ENCODE data around the gene IGFBP5. TPM values are rescaled to one million over a fixed set of nuclear protein-coding genes. Genes with fewer than 3 reads are reported as not detected.

IGFBP5 gene
- total and polyA plus RNA-seq, 2 donors, result 6.6 to 134 TPM

- H3K27ac ChIP-seq (ENCODE audit: low read depth in 1 of 2, low read length in 1 of 2), result no peak overlapping the region
- DNase-seq (ENCODE audit: low read depth in 6 of 9, low spot score in 9 of 9), result no peak
- no peaks in the 10 kb centered on the region for H3K27me3 ChIP-seq (ENCODE audit: control insufficient read depth in 2 of 2, insufficient read depth in 1 of 2, low read length in 1 of 2)
- H3K36me3 ChIP-seq (ENCODE audit: control insufficient read depth in 2 of 2, insufficient read depth in 2 of 2, low read length in 1 of 2), result no peaks in the 10 kb centered on the region
- H3K9me3 ChIP-seq (ENCODE audit: control insufficient read depth in 2 of 2, insufficient read depth in 1 of 2, low read length in 1 of 2), result no peaks in the 10 kb centered on the region
- H3K4me1 ChIP-seq (ENCODE audit: control insufficient read depth in 2 of 2, insufficient read depth in 2 of 2, low read length in 2 of 2), result no peaks in the 10 kb centered on the region
- H3K4me3 ChIP-seq (ENCODE audit: low read length in 2 of 2), result no peak overlapping the region
Observed at GRCh38 chr2:216735668-216736067, 40.3 kb upstream of the IGFBP5 start.

DNA sequence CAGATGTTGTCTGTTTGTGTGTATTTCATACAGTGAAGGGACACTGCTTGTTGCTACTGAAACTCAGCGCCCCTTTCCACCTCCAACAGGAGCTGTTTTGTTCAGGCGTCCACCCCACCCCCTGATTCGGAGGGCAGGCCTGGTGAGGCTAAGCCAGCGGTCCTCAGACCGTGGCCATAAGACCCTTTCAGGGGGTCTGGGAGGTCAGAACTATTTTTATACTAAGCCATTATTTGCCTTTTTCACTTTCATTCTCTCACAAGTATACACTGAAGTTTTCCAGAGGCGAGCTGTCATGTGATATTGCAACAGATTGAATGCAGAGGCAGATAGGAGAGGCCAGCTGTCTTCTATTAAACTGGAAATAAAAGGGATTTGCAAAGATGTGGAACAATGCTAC is 39.7 kb upstream of the IGFBP5 start:
- H3K36me3 ChIP-seq (ENCODE audit: control insufficient read depth in 2 of 2, insufficient read depth in 2 of 2, low read length in 1 of 2), result no peaks in the 10 kb centered on the region
- 93% methylated on average over 6 of the region's 6 CpGs for WGBS
- no peak overlapping the region for H3K27ac ChIP-seq (ENCODE audit: low read depth in 1 of 2, low read length in 1 of 2)
- H3K4me3 ChIP-seq (ENCODE audit: low read length in 2 of 2), result no peak overlapping the region
- H3K9me3 ChIP-seq (ENCODE audit: control insufficient read depth in 2 of 2, insufficient read depth in 1 of 2, low read length in 1 of 2), result no peaks in the 10 kb centered on the region
- H3K4me1 ChIP-seq (ENCODE audit: control insufficient read depth in 2 of 2, insufficient read depth in 2 of 2, low read length in 2 of 2), result no peaks in the 10 kb centered on the region
- H3K27me3 ChIP-seq (ENCODE audit: control insufficient read depth in 2 of 2, insufficient read depth in 1 of 2, low read length in 1 of 2), result no peaks in the 10 kb centered on the region
- no peak for DNase-seq (ENCODE audit: low read depth in 6 of 9, low spot score in 9 of 9)

DNA sequence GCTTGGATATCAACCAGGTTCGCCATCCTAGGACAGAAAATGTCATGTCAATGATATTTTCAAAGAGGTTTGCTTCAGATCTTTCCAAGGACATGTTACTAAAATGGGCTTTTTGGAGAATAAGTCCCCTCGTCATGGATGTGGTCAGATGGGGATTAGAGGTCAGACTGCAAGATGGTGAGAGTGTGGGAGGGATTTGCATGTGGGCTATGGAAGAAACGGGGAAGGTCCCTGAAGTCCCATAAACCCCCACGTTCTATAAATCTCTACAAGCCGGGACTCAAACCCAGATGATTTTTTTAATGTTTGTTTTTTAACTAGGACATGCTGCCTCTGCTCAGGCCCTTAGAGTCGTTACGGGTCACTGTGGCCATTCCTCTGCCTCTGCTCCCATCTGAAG is 37.7 kb upstream of the IGFBP5 start:
- Histone ChIP-seq H3K4me3 (ENCODE audit: low read length in 2 of 2) (no peak overlapping the region), H3K27me3 (ENCODE audit: control insufficient read depth in 2 of 2, insufficient read depth in 1 of 2, low read length in 1 of 2) (no peaks in the 10 kb centered on the region)

GRCh38 chr2:216732334-216732733 is 37.0 kb upstream of the IGFBP5 start:
- H3K27ac ChIP-seq (ENCODE audit: low read depth in 1 of 2, low read length in 1 of 2), result no peak overlapping the region
- no peaks in the 10 kb centered on the region for H3K27me3 ChIP-seq (ENCODE audit: control insufficient read depth in 2 of 2, insufficient read depth in 1 of 2, low read length in 1 of 2)
- no peaks in the 10 kb centered on the region for H3K36me3 ChIP-seq (ENCODE audit: control insufficient read depth in 2 of 2, insufficient read depth in 2 of 2, low read length in 1 of 2)
- no peak for DNase-seq (ENCODE audit: low read depth in 6 of 9, low spot score in 9 of 9)
- peaks cover 0 to 5% of the 10 kb centered on the region in 2 donors for H3K4me1 ChIP-seq (ENCODE audit: control insufficient read depth in 2 of 2, insufficient read depth in 2 of 2, low read length in 2 of 2)
- H3K9me3 ChIP-seq (ENCODE audit: control insufficient read depth in 2 of 2, insufficient read depth in 1 of 2, low read length in 1 of 2), result no peaks in the 10 kb centered on the region
- 85% methylated on average over 7 of the region's 7 CpGs for WGBS
- no peak overlapping the region for H3K4me3 ChIP-seq (ENCODE audit: low read length in 2 of 2)

More for the DNA sequence above, 37.7 kb upstream of the IGFBP5 start:
- Histone ChIP-seq H3K4me1 (ENCODE audit: control insufficient read depth in 2 of 2, insufficient read depth in 2 of 2, low read length in 2 of 2) (peaks cover 0 to 5% of the 10 kb centered on the region in 2 donors), H3K36me3 (ENCODE audit: control insufficient read depth in 2 of 2, insufficient read depth in 2 of 2, low read length in 1 of 2) (no peaks in the 10 kb centered on the region), H3K9me3 (ENCODE audit: control insufficient read depth in 2 of 2, insufficient read depth in 1 of 2, low read length in 1 of 2) (no peaks in the 10 kb centered on the region), H3K27ac (ENCODE audit: low read depth in 1 of 2, low read length in 1 of 2) (no peak overlapping the region)
- 97% methylated on average over 7 of the region's 7 CpGs for WGBS
- DNase-seq (ENCODE audit: low read depth in 6 of 9, low spot score in 9 of 9), result no peak

- Histone ChIP-seq H3K4me3 (ENCODE audit: low read length in 2 of 2) (no peak overlapping the region), H3K9me3 (ENCODE audit: control insufficient read depth in 2 of 2, insufficient read depth in 1 of 2, low read length in 1 of 2) (no peaks in the 10 kb centered on the region), H3K27me3 (ENCODE audit: control insufficient read depth in 2 of 2, insufficient read depth in 1 of 2, low read length in 1 of 2) (no peaks in the 10 kb centered on the region), H3K36me3 (ENCODE audit: control insufficient read depth in 2 of 2, insufficient read depth in 2 of 2, low read length in 1 of 2) (no peaks in the 10 kb centered on the region), H3K27ac (ENCODE audit: low read depth in 1 of 2, low read length in 1 of 2) (no peak overlapping the region), H3K4me1 (ENCODE audit: control insufficient read depth in 2 of 2, insufficient read depth in 2 of 2, low read length in 2 of 2) (peaks cover 0 to 5% of the 10 kb centered on the region in 2 donors)
- WGBS, result 90% methylated on average over 5 of the region's 5 CpGs
- no peak for DNase-seq (ENCODE audit: low read depth in 6 of 9, low spot score in 9 of 9)
Observed at GRCh38 chr2:216731465-216731864, 36.1 kb upstream of the IGFBP5 start.

- no peak for DNase-seq (ENCODE audit: low read depth in 6 of 9, low spot score in 9 of 9)
- H3K27ac ChIP-seq (ENCODE audit: low read depth in 1 of 2, low read length in 1 of 2), result no peak overlapping the region
- no peak overlapping the region for H3K4me3 ChIP-seq (ENCODE audit: low read length in 2 of 2)
- WGBS, result 89% methylated on average over 5 of the region's 5 CpGs
- H3K27me3 ChIP-seq (ENCODE audit: control insufficient read depth in 2 of 2, insufficient read depth in 1 of 2, low read length in 1 of 2), result no peaks in the 10 kb centered on the region
- peaks cover 0 to 5% of the 10 kb centered on the region in 2 donors for H3K4me1 ChIP-seq (ENCODE audit: control insufficient read depth in 2 of 2, insufficient read depth in 2 of 2, low read length in 2 of 2)
- no peaks in the 10 kb centered on the region for H3K9me3 ChIP-seq (ENCODE audit: control insufficient read depth in 2 of 2, insufficient read depth in 1 of 2, low read length in 1 of 2)
- no peaks in the 10 kb centered on the region for H3K36me3 ChIP-seq (ENCODE audit: control insufficient read depth in 2 of 2, insufficient read depth in 2 of 2, low read length in 1 of 2)
Observed at GRCh38 chr2:216730871-216731270, 35.5 kb upstream of the IGFBP5 start.

DNA sequence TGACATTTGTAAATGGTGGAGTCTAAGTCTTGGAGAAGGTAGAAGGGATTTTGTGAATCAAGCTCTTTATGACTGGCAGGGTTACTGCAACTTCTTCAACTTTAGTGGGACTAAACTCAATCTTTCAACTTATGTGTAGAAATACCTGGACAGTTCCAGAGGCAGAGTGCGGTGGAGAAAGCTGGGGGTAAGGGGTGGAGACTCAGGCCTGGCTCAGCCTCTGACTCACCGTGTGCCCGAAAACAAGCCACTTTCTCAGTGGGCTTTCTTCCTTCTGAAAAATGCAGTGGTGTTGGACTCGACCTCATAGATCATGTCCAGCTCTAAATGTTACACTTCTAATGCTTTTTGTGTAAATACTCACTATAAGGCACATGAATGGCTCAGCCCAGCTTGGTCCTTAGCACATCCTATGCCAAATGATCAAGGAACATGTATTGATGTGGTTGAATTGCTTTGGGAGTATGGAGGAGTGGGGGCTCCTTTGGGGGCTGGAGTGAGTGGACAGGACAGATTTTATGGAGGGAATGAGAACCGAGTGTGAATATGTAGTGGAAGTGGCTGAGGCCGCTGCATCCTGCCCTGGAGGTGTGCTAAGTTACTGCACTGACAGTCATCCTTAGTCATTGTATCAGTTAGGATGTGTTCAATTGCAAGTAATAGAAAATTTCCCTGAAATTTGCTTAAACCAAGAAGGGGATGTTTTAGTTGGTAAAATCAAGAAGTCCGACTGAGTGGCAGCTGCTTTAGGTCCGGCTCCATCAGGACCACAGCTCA is 32.2 kb upstream of the IGFBP5 start:
- H3K4me3 ChIP-seq (ENCODE audit: low read length in 2 of 2), result no peak overlapping the region
- H3K9me3 ChIP-seq (ENCODE audit: control insufficient read depth in 2 of 2, insufficient read depth in 1 of 2, low read length in 1 of 2), result no peaks in the 10 kb centered on the region
- H3K4me1 ChIP-seq (ENCODE audit: control insufficient read depth in 2 of 2, insufficient read depth in 2 of 2, low read length in 2 of 2), result peaks cover 0 to 5% of the 10 kb centered on the region in 2 donors
- H3K27me3 ChIP-seq (ENCODE audit: control insufficient read depth in 2 of 2, insufficient read depth in 1 of 2, low read length in 1 of 2), result no peaks in the 10 kb centered on the region
- DNase-seq (ENCODE audit: low read depth in 6 of 9, low spot score in 9 of 9), result no peak
- no peaks in the 10 kb centered on the region for H3K36me3 ChIP-seq (ENCODE audit: control insufficient read depth in 2 of 2, insufficient read depth in 2 of 2, low read length in 1 of 2)
- WGBS, result 96% methylated on average over 8 of the region's 8 CpGs
- no peak overlapping the region for H3K27ac ChIP-seq (ENCODE audit: low read depth in 1 of 2, low read length in 1 of 2)

- Histone ChIP-seq H3K27me3 (ENCODE audit: control insufficient read depth in 2 of 2, insufficient read depth in 1 of 2, low read length in 1 of 2) (no peaks in the 10 kb centered on the region), H3K36me3 (ENCODE audit: control insufficient read depth in 2 of 2, insufficient read depth in 2 of 2, low read length in 1 of 2) (no peaks in the 10 kb centered on the region), H3K9me3 (ENCODE audit: control insufficient read depth in 2 of 2, insufficient read depth in 1 of 2, low read length in 1 of 2) (no peaks in the 10 kb centered on the region), H3K27ac (ENCODE audit: low read depth in 1 of 2, low read length in 1 of 2) (no peak overlapping the region), H3K4me3 (ENCODE audit: low read length in 2 of 2) (no peak overlapping the region), H3K4me1 (ENCODE audit: control insufficient read depth in 2 of 2, insufficient read depth in 2 of 2, low read length in 2 of 2) (no peaks in the 10 kb centered on the region)
- no peak for DNase-seq (ENCODE audit: low read depth in 6 of 9, low spot score in 9 of 9)
- WGBS, result 90% methylated on average over 5 of the region's 5 CpGs
Observed at GRCh38 chr2:216724190-216724589, 28.8 kb upstream of the IGFBP5 start.

- no peak for DNase-seq (ENCODE audit: low read depth in 6 of 9, low spot score in 9 of 9)
- H3K4me1 ChIP-seq (ENCODE audit: control insufficient read depth in 2 of 2, insufficient read depth in 2 of 2, low read length in 2 of 2), result no peaks in the 10 kb centered on the region
Observed at GRCh38 chr2:216721141-216721540, 25.8 kb upstream of the IGFBP5 start.

More at GRCh38 chr2:216721141-216721540, 25.8 kb upstream of the IGFBP5 start:
- WGBS, result 92% methylated on average over 1 of the region's 1 CpG
- H3K4me3 ChIP-seq (ENCODE audit: low read length in 2 of 2), result no peak overlapping the region
- H3K9me3 ChIP-seq (ENCODE audit: control insufficient read depth in 2 of 2, insufficient read depth in 1 of 2, low read length in 1 of 2), result no peaks in the 10 kb centered on the region
- no peaks in the 10 kb centered on the region for H3K27me3 ChIP-seq (ENCODE audit: control insufficient read depth in 2 of 2, insufficient read depth in 1 of 2, low read length in 1 of 2)
- H3K36me3 ChIP-seq (ENCODE audit: control insufficient read depth in 2 of 2, insufficient read depth in 2 of 2, low read length in 1 of 2), result no peaks in the 10 kb centered on the region
- H3K27ac ChIP-seq (ENCODE audit: low read depth in 1 of 2, low read length in 1 of 2), result no peak overlapping the region
